Right lobe of liver (tissue), 6 donors: ENCODE measurements around the gene FRK. TPM values are rescaled to one million over a fixed set of nuclear protein-coding genes. Genes with fewer than 3 reads are reported as not detected.
"Not testable (repeated sequence)": the region's sequence is repeated elsewhere in the genome, so short reads cannot be mapped to it uniquely, and the experiment has no call there.

Experiments
- ATAC-seq, 4 donors: fragments of 200-7000 bp; cut with Tn5 transposase; one replicate each; pipeline ENCODE4 v1.9.1; 2020; ENCODE audit warnings: mild to moderate bottlenecking in 4 of 4, moderate library complexity in 4 of 4
- DNase-seq, 3 donors: peaks; one replicate each; pipeline ENCODE4 v3.0.0-alpha.2; 2020
- H3K27ac ChIP-seq, 3 donors: fragments of 200-600 bp; one replicate each; pipeline ENCODE4 v1.8.0; 2022
- H3K27me3 ChIP-seq, 2 donors: fragments of 200-600 bp; one replicate each; pipeline ENCODE4 v1.8.0; 2022
- H3K36me3 ChIP-seq, 4 donors: fragments of 200-600 bp; sonication (generic) in 1 of 4; one replicate each; pipeline versions ENCODE4 v1.5.1 to v1.8.0; 2017 to 2022; ENCODE audit warnings: control low read depth in 1 of 4
- H3K4me1 ChIP-seq, 4 donors: fragments of 200-600 bp; sonication (generic) in 1 of 4; one replicate each; pipeline versions ENCODE4 v1.5.1 to v1.8.0; 2017 to 2022; ENCODE audit warnings: control low read depth in 1 of 4
- H3K4me3 ChIP-seq, 3 donors: fragments of 200-600 bp; one replicate each; pipeline ENCODE4 v1.8.0; 2022
- H3K9me3 ChIP-seq, 4 donors: fragments of 200-600 bp; sonication (generic) in 1 of 4; one replicate each; pipeline versions ENCODE4 v1.5.1 to v1.8.0; 2017 to 2022; ENCODE audit warnings: control low read depth in 1 of 4
- POLR2A ChIP-seq: fragments of 450-650 bp; IDR thresholded peaks from one replicate; pipeline ENCODE4 v1.6.1; 2017; ENCODE audit warnings: antibody characterized with exemption, mild to moderate bottlenecking
- WGBS: methylation state at CpG from one replicate; pipeline ENCODE4 v1.1.6; 2018; ENCODE audit warnings: low coverage, low lambda C conversion rate; ENCODE audit not compliant: insufficient coverage; ENCODE audit errors: missing lambda C conversion rate; 5-methylcytosine and 5-hydroxymethylcytosine counted together
- intact Hi-C, 2 donors: fragments of 100-400 bp; cut with DNase I; formaldehyde crosslinking; loops; one replicate each; pipeline versions ENCODE4 v1.11.2 to v1.14.1; 2022
- total RNA-seq, 6 experiments: library from RNA; depleted of rRNA in 2 of 6; stranded (reverse); fragments of >200 nt in 2 of 6; fragmentation: NEBNext Ultra II Directional in 3 of 6; extraction: Animal tissue kit (Norgen Biotek cat#: 25700) in 3 of 6; gene quantifications; one replicate each; pipeline versions ENCODE4 v1.1.0 to v1.2.4, GENCODE V29; 2016 to 2023
- TF ChIP-seq, protein P1 (sequence below), 4 donors: fragments of 200-600 bp in 3 of 4; fragments of 450-650 bp in 1 of 4; IDR thresholded peaks; one replicate each; pipeline versions ENCODE4 v1.5.1 to v1.8.0; 2016 to 2022; ENCODE audit warnings: antibody characterized with exemption in 4 of 4, mild to moderate bottlenecking in 2 of 4
- donor health status: DM: no; HTN: yes; CAD: no.
- donor health status: DM: no; HTN: no; CAD: no.
- donor health status: DM: no; HTN: no; CAD: no.
- donor health status: DM: no; HTN: yes; CAD: no.
- donor health status: DM: no; HTN: yes; CAD: no.

The FRK gene
- total RNA-seq, 6 experiments from 2014 or later, result 8.4 to 14.1 (median 11.9) TPM

DNA sequence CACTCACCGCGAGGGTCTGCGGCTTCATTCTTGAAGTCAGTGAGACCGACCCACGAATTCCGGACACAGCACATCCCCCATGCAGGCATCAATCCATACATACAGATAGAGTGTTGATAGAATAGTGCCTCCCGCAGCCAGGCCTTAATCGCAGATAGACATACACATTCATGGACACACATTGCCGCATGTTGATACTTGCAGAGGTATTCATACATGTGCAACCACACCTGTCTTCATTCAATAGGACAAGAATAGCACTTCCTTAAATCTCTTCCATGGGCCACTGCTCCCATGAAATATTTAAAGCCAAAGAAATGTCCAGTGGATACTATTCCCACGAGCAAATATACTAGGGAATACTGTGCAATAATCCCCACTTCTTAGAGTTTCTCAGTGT, 170.5 kb downstream of the FRK start:
- H3K36me3 ChIP-seq, result no peaks in the 10 kb centered on the region
- no peak for ATAC-seq
- intact Hi-C loops, result no loop called here
- DNase-seq, result no peak
- no peaks in the 10 kb centered on the region for H3K9me3 ChIP-seq
- no peak for TF ChIP-seq POLR2A
- TF ChIP-seq, protein P1, sequence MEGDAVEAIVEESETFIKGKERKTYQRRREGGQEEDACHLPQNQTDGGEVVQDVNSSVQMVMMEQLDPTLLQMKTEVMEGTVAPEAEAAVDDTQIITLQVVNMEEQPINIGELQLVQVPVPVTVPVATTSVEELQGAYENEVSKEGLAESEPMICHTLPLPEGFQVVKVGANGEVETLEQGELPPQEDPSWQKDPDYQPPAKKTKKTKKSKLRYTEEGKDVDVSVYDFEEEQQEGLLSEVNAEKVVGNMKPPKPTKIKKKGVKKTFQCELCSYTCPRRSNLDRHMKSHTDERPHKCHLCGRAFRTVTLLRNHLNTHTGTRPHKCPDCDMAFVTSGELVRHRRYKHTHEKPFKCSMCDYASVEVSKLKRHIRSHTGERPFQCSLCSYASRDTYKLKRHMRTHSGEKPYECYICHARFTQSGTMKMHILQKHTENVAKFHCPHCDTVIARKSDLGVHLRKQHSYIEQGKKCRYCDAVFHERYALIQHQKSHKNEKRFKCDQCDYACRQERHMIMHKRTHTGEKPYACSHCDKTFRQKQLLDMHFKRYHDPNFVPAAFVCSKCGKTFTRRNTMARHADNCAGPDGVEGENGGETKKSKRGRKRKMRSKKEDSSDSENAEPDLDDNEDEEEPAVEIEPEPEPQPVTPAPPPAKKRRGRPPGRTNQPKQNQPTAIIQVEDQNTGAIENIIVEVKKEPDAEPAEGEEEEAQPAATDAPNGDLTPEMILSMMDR (IDR thresholded peaks at IDR 0.05), result no peak
- no peak overlapping the region for H3K4me3 ChIP-seq
- H3K4me1 ChIP-seq, result peaks cover 0 to 16% (median 7%) of the 10 kb centered on the region in 4 donors
- H3K27me3 ChIP-seq, result no peaks in the 10 kb centered on the region
- H3K27ac ChIP-seq, result no peak overlapping the region
- 92% methylated on average over 6 of the region's 10 CpGs for WGBS

GRCh38 chr6:115888687-115889470, 171.8 kb downstream of the FRK start:
- H3K27ac ChIP-seq, intact Hi-C loops, H3K36me3 ChIP-seq, H3K4me3 ChIP-seq, H3K27me3 ChIP-seq, H3K4me1 ChIP-seq, ATAC-seq, H3K9me3 ChIP-seq: not testable (repeated sequence)
- 73% methylated on average over 6 of the region's 38 CpGs for WGBS
- DNase-seq, result peak in 1 of 3 donors; percentile 35

- Histone ChIP-seq H3K4me1 (no peaks in the 10 kb centered on the region), H3K9me3 (no peaks in the 10 kb centered on the region), H3K36me3 (no peaks in the 10 kb centered on the region), H3K27ac (no peak overlapping the region), H3K4me3 (no peak overlapping the region), H3K27me3 (no peaks in the 10 kb centered on the region)
- intact Hi-C loops, result no loop called here
- 71% methylated on average over 7 of the region's 7 CpGs for WGBS
- DNase-seq, result no peak
- TF ChIP-seq POLR2A, result no peak
- TF ChIP-seq, protein P1 (IDR thresholded peaks at IDR 0.05), result no peak
- no peak for ATAC-seq
Measured at GRCh38 chr6:115887891-115888290, 172.8 kb downstream of the FRK start.

DNA sequence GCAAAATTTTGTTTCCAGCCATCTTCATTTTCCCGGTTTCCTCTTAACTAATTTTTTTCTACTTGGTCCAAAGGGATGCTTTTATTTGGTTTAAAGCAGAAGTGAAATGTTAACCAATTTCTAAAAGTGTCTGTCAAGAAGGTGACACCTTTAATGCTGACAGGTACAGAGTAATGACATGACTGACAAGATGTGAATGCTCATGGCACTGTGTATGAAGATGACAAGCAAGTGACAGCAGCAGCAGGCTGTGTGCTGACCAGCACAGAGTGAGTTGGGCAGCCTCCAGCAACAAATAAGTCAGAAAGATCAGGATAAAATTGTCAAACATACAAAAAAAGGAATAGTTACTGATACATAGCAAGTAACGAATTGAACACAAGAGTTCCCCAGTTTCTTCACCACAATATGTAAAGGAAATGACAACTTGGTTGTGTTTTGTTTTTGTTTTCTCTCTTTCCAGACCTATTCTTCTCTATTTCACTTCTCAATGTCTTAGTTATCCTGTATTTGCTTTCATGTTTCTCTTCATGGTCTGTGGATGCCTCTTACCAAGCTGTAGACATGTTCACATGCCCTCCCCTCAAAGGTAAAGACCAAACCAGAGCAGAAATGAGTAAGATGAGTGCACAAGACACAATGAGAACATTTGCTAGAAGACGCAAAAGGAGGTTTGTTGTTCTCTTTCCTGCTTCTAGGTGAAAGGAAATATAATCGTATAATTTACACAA, 174.9 kb downstream of the FRK start:
- H3K36me3 ChIP-seq, result no peaks in the 10 kb centered on the region
- no peak overlapping the region for H3K27ac ChIP-seq
- DNase-seq (no peak), ATAC-seq (no peak)
- no peaks in the 10 kb centered on the region for H3K9me3 ChIP-seq
- WGBS, result 72% methylated on average over 4 of the region's 4 CpGs
- TF ChIP-seq POLR2A, result no peak
- TF ChIP-seq, protein P1 (IDR thresholded peaks at IDR 0.05), result no peak
- H3K27me3 ChIP-seq, result no peaks in the 10 kb centered on the region
- H3K4me1 ChIP-seq, result no peaks in the 10 kb centered on the region
- no peak overlapping the region for H3K4me3 ChIP-seq
- intact Hi-C loops, result no loop called here

- no peak overlapping the region for H3K27ac ChIP-seq
- TF ChIP-seq POLR2A, result no peak
- TF ChIP-seq, protein P1 (IDR thresholded peaks at IDR 0.05), result no peak
- H3K27me3 ChIP-seq, result no peaks in the 10 kb centered on the region
- WGBS, result 85% methylated on average over 2 of the region's 2 CpGs
- intact Hi-C loops, result no loop called here
- ATAC-seq (no peak), DNase-seq (no peak)
- no peak overlapping the region for H3K4me3 ChIP-seq
- H3K36me3 ChIP-seq, result no peaks in the 10 kb centered on the region
- no peaks in the 10 kb centered on the region for H3K9me3 ChIP-seq
- H3K4me1 ChIP-seq, result no peaks in the 10 kb centered on the region
Measured at GRCh38 chr6:115882771-115883170, 177.9 kb downstream of the FRK start.
